ENCODE measurements around the gene RALBP1. TPM values are rescaled to one million over a fixed set of nuclear protein-coding genes. Genes with fewer than 3 reads are reported as not detected.

RALBP1 gene
- total and polyA plus RNA-seq, 7 donors: 42.3 to 89.7 (median 68.1) TPM

DNA sequence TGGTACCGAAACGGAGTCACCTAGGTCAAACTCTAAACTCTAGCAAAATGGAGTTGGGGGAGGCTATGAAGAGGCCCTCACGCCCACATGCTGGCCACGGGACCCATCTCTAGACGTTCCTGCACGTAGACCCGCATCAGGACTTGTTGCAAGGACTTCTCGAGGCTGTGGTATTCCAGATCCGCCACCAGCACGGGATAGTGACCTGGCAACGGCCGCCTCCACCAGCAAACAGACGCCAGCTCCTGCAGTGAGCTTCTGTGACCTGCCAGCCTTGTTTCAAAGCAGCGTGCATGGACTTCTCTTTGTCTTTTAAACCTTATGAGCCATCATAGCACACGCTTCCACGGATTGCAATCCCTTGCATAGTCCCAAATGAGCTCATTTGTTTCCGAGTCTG lies 40.3 kb upstream of the RALBP1 start:
- 94 to 95% methylated on average over 17 of the region's 17 CpGs for WGBS, 2 donors
- intact Hi-C loops (cut with DNase I): no loop called here
- H3K27ac ChIP-seq: no peak overlapping the region
- no peak overlapping the region for H3K4me3 ChIP-seq
- no peak for DNase-seq
- TF ChIP-seq POLR2A (IDR thresholded peaks at IDR 0.05) (no peak), EP300 (IDR thresholded peaks at IDR 0.05) (no peak), POLR2AphosphoS5 (IDR thresholded peaks at IDR 0.05) (no peak)
- H3K4me1 ChIP-seq: peaks cover 0 to 11% (median 2%) of the 10 kb centered on the region in 4 donors
- H3K36me3 ChIP-seq: no peaks in the 10 kb centered on the region
- H3K9me3 ChIP-seq: no peaks in the 10 kb centered on the region
- no peaks in the 10 kb centered on the region for H3K27me3 ChIP-seq

DNA sequence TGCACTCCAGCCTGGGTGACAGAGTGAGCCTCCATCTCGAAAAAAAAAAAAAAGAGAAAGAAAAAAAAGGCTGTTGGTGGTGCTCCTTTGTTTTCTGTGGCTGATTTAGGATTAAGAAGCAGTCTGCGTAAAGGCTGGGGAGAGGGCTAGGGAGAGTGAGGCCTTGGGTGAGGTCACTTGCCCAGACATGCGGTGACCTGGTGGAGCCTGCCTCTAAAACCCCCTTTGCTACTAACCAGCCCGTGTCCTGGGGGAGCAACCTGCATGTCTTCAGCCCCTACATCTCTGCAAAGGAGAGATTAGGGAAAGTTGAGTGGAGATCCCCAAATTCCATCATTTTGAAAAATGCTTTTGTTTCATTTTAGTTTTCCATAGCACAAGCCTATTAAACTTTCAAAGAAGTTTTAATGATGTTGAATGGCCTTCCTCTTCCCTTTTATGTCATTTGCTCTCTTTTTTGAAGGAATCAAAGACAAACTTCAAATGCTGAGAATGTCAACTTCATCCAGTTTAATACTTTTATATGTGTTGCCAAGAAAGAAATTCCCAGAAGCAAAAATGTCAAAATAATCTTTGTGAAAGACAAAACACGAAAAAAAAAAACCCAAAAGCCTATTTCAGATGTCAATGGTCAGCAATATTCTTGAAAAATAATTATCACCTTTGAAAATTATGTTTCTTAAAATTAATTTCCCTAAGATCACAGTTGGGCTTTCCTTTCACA lies 38.9 kb upstream of the RALBP1 start:
- intact Hi-C loops (cut with DNase I): no loop called here
- TF ChIP-seq POLR2A (IDR thresholded peaks at IDR 0.05) (no peak), EP300 (IDR thresholded peaks at IDR 0.05) (no peak), POLR2AphosphoS5 (IDR thresholded peaks at IDR 0.05) (no peak)
- TF ChIP-seq, protein P1, sequence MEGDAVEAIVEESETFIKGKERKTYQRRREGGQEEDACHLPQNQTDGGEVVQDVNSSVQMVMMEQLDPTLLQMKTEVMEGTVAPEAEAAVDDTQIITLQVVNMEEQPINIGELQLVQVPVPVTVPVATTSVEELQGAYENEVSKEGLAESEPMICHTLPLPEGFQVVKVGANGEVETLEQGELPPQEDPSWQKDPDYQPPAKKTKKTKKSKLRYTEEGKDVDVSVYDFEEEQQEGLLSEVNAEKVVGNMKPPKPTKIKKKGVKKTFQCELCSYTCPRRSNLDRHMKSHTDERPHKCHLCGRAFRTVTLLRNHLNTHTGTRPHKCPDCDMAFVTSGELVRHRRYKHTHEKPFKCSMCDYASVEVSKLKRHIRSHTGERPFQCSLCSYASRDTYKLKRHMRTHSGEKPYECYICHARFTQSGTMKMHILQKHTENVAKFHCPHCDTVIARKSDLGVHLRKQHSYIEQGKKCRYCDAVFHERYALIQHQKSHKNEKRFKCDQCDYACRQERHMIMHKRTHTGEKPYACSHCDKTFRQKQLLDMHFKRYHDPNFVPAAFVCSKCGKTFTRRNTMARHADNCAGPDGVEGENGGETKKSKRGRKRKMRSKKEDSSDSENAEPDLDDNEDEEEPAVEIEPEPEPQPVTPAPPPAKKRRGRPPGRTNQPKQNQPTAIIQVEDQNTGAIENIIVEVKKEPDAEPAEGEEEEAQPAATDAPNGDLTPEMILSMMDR (IDR thresholded peaks at IDR 0.05): no peak
- no peaks in the 10 kb centered on the region for H3K9me3 ChIP-seq
- no peak overlapping the region for H3K4me3 ChIP-seq
- 72 to 80% methylated on average over 5 of the region's 5 CpGs for WGBS, 2 donors
- H3K36me3 ChIP-seq: no peaks in the 10 kb centered on the region
- no peak overlapping the region for H3K27ac ChIP-seq
- DNase-seq: no peak
- no peaks in the 10 kb centered on the region for H3K27me3 ChIP-seq
- peaks cover 0 to 11% (median 2%) of the 10 kb centered on the region in 4 donors for H3K4me1 ChIP-seq

- WGBS, 2 donors: 56 to 71% methylated on average over 5 of the region's 5 CpGs
- no peaks in the 10 kb centered on the region for H3K27me3 ChIP-seq
- peaks cover 0 to 11% (median 2%) of the 10 kb centered on the region in 4 donors for H3K4me1 ChIP-seq
- no peak for TF ChIP-seq POLR2AphosphoS5 (IDR thresholded peaks at IDR 0.05)
- TF ChIP-seq POLR2A (IDR thresholded peaks at IDR 0.05): no peak
- TF ChIP-seq, protein P1 (IDR thresholded peaks at IDR 0.05): no peak
- TF ChIP-seq EP300 (IDR thresholded peaks at IDR 0.05): no peak
- no peak overlapping the region for H3K4me3 ChIP-seq
- H3K9me3 ChIP-seq: no peaks in the 10 kb centered on the region
- peak; percentile 72 for DNase-seq
- no peak overlapping the region for H3K27ac ChIP-seq
- H3K36me3 ChIP-seq: no peaks in the 10 kb centered on the region
- intact Hi-C loops (cut with DNase I): no loop called here
These were observed 38.3 kb upstream of the RALBP1 start for GRCh38 chr18:9437021-9437437.

DNA sequence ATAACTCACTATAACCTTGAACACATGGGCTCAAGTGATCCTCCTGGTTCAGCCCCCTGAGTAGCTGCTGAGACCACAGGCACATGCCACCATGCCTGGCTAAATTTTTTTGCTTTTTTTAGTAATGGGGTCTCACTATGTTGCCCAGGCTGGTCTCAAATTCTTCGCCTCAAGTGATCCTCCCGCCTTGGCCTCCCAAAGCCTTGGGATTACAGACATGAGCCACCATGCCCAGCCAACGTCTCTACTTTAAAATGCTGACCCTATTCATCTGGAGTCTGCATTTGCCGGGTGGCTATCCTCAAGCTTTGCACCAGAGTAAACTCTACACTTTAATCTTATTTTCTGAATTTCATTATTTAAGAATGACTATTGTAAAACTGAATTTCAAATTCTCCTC lies 37.6 kb upstream of the RALBP1 start:
- no peak overlapping the region for H3K4me3 ChIP-seq
- WGBS, 2 donors: 95% methylated on average over 4 of the region's 4 CpGs
- no peaks in the 10 kb centered on the region for H3K36me3 ChIP-seq
- DNase-seq: no peak
- TF ChIP-seq POLR2AphosphoS5 (IDR thresholded peaks at IDR 0.05): no peak
- no peak for TF ChIP-seq EP300 (IDR thresholded peaks at IDR 0.05)
- TF ChIP-seq, protein P1 (IDR thresholded peaks at IDR 0.05): no peak
- no peak for TF ChIP-seq POLR2A (IDR thresholded peaks at IDR 0.05)
- H3K9me3 ChIP-seq: no peaks in the 10 kb centered on the region
- intact Hi-C loops (cut with DNase I): no loop called here
- peaks cover 0 to 11% (median 2%) of the 10 kb centered on the region in 4 donors for H3K4me1 ChIP-seq
- no peaks in the 10 kb centered on the region for H3K27me3 ChIP-seq
- no peak overlapping the region for H3K27ac ChIP-seq

DNA sequence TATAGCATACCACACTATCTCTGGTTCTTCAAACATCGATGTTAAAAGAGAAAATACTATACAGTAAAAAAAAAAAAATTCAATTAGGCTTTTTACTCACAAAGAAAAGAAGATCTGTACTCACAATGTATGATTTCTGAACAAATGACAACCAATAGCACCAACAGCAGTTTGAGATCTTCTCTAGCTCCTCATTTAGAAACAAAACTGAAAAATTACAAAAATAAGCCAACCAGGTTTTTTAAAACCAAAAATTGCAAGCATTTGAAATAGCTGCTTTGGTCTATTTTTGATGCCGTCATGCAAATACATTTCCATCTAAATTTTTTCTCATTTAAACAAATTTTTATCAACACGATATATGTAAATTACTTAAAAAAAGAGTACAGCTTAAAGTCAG lies 34.3 kb upstream of the RALBP1 start:
- DNase-seq: no peak
- WGBS, 2 donors: 90 to 94% methylated on average over 3 of the region's 3 CpGs
- no peaks in the 10 kb centered on the region for H3K36me3 ChIP-seq
- no peaks in the 10 kb centered on the region for H3K27me3 ChIP-seq
- H3K4me3 ChIP-seq: no peak overlapping the region
- no peak overlapping the region for H3K27ac ChIP-seq
- H3K4me1 ChIP-seq: no peaks in the 10 kb centered on the region
- intact Hi-C loops (cut with DNase I): no loop called here
- H3K9me3 ChIP-seq: no peaks in the 10 kb centered on the region
- no peak for TF ChIP-seq EP300 (IDR thresholded peaks at IDR 0.05)
- no peak for TF ChIP-seq POLR2AphosphoS5 (IDR thresholded peaks at IDR 0.05)
- TF ChIP-seq, protein P1 (IDR thresholded peaks at IDR 0.05): no peak
- TF ChIP-seq POLR2A (IDR thresholded peaks at IDR 0.05): no peak
